ENCODE data around the gene DOK7. TPM values are rescaled to one million over a fixed set of nuclear protein-coding genes. Genes with fewer than 3 reads are reported as not detected.
A peak's percentile ranks its signal among the peaks of the same experiment; 100 is the strongest.

The DOK7 gene
- total RNA-seq, 4 donors from 2014 or later = 1.7 to 11.2 (median 2.6) TPM

DNA sequence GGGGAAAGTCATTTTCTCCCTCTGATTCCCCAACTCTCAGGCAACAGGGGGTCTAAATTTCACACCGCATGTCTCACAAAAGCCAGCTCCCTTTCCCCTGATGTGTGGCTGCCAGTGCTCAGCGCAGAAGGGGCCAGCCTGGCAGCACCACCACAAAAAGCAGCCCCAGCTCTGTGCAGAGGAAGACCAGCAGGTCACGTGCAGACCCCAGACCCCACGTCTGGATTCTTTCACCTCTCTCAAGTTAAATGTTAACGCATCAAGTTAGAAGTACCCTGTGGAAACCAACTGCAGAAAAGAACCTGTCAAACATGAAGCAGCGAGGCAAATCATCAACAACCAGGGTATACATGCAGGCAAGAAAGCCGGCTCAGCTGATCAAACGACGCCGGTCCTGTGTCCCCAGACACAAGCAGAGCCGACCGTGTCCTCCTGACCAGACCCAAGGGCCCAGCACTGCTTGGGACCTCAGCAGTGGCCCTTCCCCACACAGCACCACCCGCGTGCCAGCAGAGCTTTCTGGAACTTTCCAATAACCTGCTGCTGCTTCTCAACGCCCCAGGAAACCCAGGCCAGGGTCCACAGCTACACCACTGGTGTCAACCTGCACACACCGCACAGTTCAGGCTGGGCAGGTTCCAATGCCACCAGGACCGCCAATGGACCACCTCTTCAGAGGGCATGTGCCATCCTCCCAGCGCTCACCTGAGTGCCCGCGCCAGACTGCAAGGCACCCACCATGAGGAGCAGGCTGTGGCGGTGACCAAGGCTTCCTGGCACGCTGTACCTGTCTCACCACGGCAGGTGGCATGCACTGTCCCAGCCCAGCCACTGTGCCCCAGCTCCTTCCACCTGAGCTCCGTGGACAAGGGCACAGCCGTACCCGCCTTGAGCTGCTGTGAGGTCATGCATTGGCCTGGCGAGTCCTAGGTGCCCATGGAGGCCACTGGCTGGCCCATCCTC lies 65.1 kb downstream of the DOK7 start:
- Histone ChIP-seq H3K4me3 (no peak overlapping the region), H3K27me3 (no peaks in the 10 kb centered on the region), H3K36me3 (peaks cover 30% of the 10 kb centered on the region), H3K9me3 (no peaks in the 10 kb centered on the region), H3K27ac (no peak overlapping the region), H3K4me1 (peaks cover 31% of the 10 kb centered on the region)
- DNase-seq (ENCODE audit: low spot score in 2 of 2) = peak in 1 of 2 donors; percentile 16
- TF ChIP-seq POLR2A (IDR thresholded peaks at IDR 0.05) (no peak), POLR2AphosphoS5 (IDR thresholded peaks at IDR 0.05) (no peak), EP300 (IDR thresholded peaks at IDR 0.05) (no peak)
- TF ChIP-seq, protein P1, sequence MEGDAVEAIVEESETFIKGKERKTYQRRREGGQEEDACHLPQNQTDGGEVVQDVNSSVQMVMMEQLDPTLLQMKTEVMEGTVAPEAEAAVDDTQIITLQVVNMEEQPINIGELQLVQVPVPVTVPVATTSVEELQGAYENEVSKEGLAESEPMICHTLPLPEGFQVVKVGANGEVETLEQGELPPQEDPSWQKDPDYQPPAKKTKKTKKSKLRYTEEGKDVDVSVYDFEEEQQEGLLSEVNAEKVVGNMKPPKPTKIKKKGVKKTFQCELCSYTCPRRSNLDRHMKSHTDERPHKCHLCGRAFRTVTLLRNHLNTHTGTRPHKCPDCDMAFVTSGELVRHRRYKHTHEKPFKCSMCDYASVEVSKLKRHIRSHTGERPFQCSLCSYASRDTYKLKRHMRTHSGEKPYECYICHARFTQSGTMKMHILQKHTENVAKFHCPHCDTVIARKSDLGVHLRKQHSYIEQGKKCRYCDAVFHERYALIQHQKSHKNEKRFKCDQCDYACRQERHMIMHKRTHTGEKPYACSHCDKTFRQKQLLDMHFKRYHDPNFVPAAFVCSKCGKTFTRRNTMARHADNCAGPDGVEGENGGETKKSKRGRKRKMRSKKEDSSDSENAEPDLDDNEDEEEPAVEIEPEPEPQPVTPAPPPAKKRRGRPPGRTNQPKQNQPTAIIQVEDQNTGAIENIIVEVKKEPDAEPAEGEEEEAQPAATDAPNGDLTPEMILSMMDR (IDR thresholded peaks at IDR 0.05) = no peak
- 94% methylated on average over 14 of the region's 27 CpGs for WGBS

DNA sequence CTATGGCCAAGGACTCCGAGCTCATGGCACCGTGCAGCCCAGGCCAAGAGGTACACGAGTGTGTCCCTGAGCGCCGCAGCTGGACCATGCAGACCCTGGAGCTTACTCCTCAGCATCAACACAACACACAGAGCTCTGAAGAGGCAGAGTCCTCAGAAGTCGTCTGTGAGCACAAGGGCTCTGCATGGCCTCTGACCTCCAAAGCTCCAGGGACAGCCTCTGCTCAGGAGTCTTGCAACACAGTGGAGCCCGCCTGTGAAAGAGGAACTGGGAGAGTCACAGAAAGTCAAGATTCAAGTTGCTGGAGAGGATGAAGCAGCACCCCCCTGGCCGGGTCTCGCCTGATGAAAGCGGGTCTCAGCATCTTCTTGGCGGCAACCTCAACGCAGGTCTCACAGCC lies 66.3 kb downstream of the DOK7 start:
- WGBS = 84% methylated on average over 12 of the region's 12 CpGs
- TF ChIP-seq POLR2A (IDR thresholded peaks at IDR 0.05) = no peak

DNA sequence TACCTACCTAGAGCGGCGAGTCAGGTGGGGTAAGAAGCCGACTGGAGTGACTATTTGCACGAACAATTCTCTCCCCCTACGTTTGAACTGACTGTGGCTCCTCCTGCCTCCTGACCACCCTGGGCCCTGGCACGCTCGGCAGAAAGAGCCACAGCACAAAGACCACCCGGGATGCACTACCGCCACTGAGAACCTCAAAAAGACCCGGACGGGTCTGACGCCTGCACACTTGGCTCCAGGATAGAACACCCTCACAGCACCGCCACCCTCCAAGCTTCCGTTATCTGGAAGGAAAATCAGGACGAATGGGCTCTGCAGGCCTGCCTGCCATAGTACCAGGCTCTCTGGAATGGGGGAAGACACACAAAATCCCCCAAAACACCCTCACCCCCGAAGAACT lies 66.9 kb downstream of the DOK7 start:
- peaks cover 11% of the 10 kb centered on the region for H3K36me3 ChIP-seq
- 90% methylated on average over 16 of the region's 16 CpGs for WGBS
- H3K27ac ChIP-seq = no peak overlapping the region
- no peaks in the 10 kb centered on the region for H3K27me3 ChIP-seq
- H3K4me1 ChIP-seq = peaks cover 31% of the 10 kb centered on the region
- TF ChIP-seq POLR2AphosphoS5 (IDR thresholded peaks at IDR 0.05) (no peak), POLR2A (IDR thresholded peaks at IDR 0.05) (no peak), EP300 (IDR thresholded peaks at IDR 0.05) (no peak)
- TF ChIP-seq, protein P1 (IDR thresholded peaks at IDR 0.05) = no peak
- no peaks in the 10 kb centered on the region for H3K9me3 ChIP-seq
- H3K4me3 ChIP-seq = no peak overlapping the region
- DNase-seq (ENCODE audit: low spot score in 2 of 2) = peak in 1 of 2 donors; percentile 27

More for the DNA sequence above, 66.3 kb downstream of the DOK7 start:
- no peak for DNase-seq (ENCODE audit: low spot score in 2 of 2)
- Histone ChIP-seq H3K36me3 (peaks cover 18% of the 10 kb centered on the region), H3K4me1 (peaks cover 31% of the 10 kb centered on the region), H3K27me3 (no peaks in the 10 kb centered on the region), H3K4me3 (no peak overlapping the region), H3K9me3 (no peaks in the 10 kb centered on the region), H3K27ac (no peak overlapping the region)

DNA sequence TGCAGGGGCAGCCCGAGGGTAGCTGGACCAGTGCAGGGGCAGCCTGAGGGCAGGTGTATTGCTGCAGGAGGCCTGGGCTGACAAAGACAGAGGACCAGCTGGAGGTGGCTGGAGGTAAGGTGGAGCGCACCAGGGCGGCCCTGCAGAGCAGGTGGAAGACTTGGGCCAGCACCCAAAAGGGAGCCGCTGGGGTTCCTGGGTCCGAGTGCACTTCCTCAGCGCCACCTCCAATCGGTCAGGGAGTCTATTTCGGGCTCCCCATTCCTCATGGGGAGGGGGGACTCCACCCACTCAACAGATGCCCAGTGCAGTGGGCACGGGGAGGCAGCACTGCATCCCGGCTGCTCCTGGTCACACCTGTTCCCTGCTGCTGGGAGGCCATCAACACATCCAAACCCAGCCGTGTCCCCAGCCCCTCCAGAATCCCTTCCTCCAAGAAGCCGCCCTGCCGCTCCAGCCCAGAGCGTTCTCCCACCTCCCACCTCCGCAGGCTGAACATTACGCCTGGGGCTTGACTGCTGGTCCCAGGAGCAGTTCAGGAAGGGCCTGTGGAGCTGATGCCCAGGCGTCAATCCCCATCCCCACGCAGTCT lies 67.7 kb downstream of the DOK7 start:
- Histone ChIP-seq H3K4me1 (peaks cover 31% of the 10 kb centered on the region), H3K27ac (no peak overlapping the region), H3K4me3 (peak overlapping the region; percentile 76), H3K36me3 (peaks cover 8% of the 10 kb centered on the region), H3K9me3 (no peaks in the 10 kb centered on the region), H3K27me3 (no peaks in the 10 kb centered on the region)
- WGBS = 57% methylated on average over 14 of the region's 18 CpGs
- TF ChIP-seq POLR2AphosphoS5 (IDR thresholded peaks at IDR 0.05) (no peak), POLR2A (IDR thresholded peaks at IDR 0.05) (no peak), EP300 (IDR thresholded peaks at IDR 0.05) (no peak)
- TF ChIP-seq, protein P1 (IDR thresholded peaks at IDR 0.05) = no peak
- DNase-seq (ENCODE audit: low spot score in 2 of 2) = peak in 1 of 2 donors; percentile 62

DNA sequence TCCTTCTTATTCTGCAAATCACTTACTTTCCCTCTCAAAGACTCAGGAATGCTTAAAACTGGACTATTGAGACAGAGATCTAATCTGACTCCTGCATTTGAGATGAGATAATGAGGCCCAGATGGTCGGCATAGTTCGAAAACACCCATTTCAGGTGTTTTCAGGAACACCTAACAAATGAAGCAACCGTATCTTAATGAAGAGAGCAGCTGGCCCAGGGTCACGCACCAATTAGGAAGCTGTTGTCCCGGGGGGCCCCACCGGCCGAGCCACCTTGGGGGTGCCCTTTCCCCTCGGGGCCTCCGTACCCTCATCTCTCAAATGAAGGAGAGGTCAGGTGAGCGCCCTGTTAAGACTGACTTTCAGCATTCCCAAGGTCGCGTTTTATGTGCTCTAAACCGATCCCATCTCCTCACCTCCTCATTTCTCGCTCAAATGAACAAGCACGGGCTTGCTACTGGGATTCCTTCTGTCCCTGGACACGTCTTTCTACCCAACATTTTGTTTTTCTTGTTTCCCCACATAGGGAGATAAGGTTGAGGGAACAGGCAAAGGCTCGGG lies 68.3 kb downstream of the DOK7 start:
- WGBS = 9% methylated on average over 17 of the region's 17 CpGs
- H3K27ac ChIP-seq = no peak overlapping the region
- peak in 1 of 2 donors; percentile 41 for DNase-seq (ENCODE audit: low spot score in 2 of 2)

More for the DNA sequence above, 68.3 kb downstream of the DOK7 start:
- H3K36me3 ChIP-seq = peaks cover 8% of the 10 kb centered on the region
- no peaks in the 10 kb centered on the region for H3K9me3 ChIP-seq
- peaks cover 31% of the 10 kb centered on the region for H3K4me1 ChIP-seq
- H3K27me3 ChIP-seq = no peaks in the 10 kb centered on the region
- H3K4me3 ChIP-seq = peak overlapping the region; percentile 76
- TF ChIP-seq, protein P1 (IDR thresholded peaks at IDR 0.05) = no peak
- TF ChIP-seq EP300 (IDR thresholded peaks at IDR 0.05) (no peak), POLR2AphosphoS5 (IDR thresholded peaks at IDR 0.05) (no peak), POLR2A (IDR thresholded peaks at IDR 0.05) (no peak)
